Measurements from ENCODE around the gene DCUN1D2. TPM values are rescaled to one million over a fixed set of nuclear protein-coding genes. Genes with fewer than 3 reads are reported as not detected.
"Not testable (repeated sequence)": the region's sequence is repeated elsewhere in the genome, so short reads cannot be mapped to it uniquely, and the experiment has no call there.

DCUN1D2 gene
- total RNA-seq, 3 donors from 2014 or later, result 15.8 to 22.4 (median 16.4) TPM

GRCh38 chr13:113437408-113438010, 53.0 kb downstream of the DCUN1D2 start:
- Histone ChIP-seq H3K4me3 (no peak overlapping the region), H3K9me3 (no peaks in the 10 kb centered on the region), H3K4me1 (no peaks in the 10 kb centered on the region), H3K36me3 (no peaks in the 10 kb centered on the region), H3K27ac (no peak overlapping the region), H3K27me3 (no peaks in the 10 kb centered on the region)
- DNase-seq (ENCODE audit: low spot score in 2 of 2), result no peak
- TF ChIP-seq, protein P1, sequence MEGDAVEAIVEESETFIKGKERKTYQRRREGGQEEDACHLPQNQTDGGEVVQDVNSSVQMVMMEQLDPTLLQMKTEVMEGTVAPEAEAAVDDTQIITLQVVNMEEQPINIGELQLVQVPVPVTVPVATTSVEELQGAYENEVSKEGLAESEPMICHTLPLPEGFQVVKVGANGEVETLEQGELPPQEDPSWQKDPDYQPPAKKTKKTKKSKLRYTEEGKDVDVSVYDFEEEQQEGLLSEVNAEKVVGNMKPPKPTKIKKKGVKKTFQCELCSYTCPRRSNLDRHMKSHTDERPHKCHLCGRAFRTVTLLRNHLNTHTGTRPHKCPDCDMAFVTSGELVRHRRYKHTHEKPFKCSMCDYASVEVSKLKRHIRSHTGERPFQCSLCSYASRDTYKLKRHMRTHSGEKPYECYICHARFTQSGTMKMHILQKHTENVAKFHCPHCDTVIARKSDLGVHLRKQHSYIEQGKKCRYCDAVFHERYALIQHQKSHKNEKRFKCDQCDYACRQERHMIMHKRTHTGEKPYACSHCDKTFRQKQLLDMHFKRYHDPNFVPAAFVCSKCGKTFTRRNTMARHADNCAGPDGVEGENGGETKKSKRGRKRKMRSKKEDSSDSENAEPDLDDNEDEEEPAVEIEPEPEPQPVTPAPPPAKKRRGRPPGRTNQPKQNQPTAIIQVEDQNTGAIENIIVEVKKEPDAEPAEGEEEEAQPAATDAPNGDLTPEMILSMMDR (IDR thresholded peaks at IDR 0.05), result no peak
- TF ChIP-seq POLR2AphosphoS5 (IDR thresholded peaks at IDR 0.05) (no peak), POLR2A (IDR thresholded peaks at IDR 0.05) (no peak)
- intact Hi-C loops (cut with DNase I; ENCODE audit: low total_unique reads), result no loop called here

- H3K27me3 ChIP-seq; H3K27ac ChIP-seq; intact Hi-C loops (cut with DNase I; ENCODE audit: low total_unique reads); DNase-seq (ENCODE audit: low spot score in 2 of 2); H3K9me3 ChIP-seq; H3K4me3 ChIP-seq; H3K36me3 ChIP-seq; H3K4me1 ChIP-seq: not testable (repeated sequence)
Measured at GRCh38 chr13:113436866-113437265, 53.6 kb downstream of the DCUN1D2 start.

DNA sequence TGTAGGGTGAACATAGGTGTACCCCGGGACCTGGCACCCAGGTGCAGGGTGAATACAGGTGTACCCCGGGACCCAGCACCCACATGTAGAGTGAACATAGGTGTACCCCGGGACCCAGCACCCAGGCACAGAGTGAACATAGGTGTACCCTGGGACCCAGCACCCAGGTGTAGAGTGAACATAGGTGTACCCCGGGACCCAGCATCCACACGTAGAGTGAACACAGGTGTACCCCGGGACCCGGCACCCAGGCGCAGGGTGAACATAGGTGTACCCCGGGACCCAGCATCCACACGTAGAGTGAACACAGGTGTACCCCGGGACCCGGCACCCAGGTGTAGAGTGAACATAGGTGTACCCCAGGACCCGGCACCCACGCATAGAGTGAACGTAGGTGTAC, 54.6 kb downstream of the DCUN1D2 start:
- DNase-seq (ENCODE audit: low spot score in 2 of 2); H3K4me1 ChIP-seq; intact Hi-C loops (cut with DNase I; ENCODE audit: low total_unique reads); H3K4me3 ChIP-seq; H3K36me3 ChIP-seq; H3K9me3 ChIP-seq; H3K27me3 ChIP-seq; H3K27ac ChIP-seq: not testable (repeated sequence)

DNA sequence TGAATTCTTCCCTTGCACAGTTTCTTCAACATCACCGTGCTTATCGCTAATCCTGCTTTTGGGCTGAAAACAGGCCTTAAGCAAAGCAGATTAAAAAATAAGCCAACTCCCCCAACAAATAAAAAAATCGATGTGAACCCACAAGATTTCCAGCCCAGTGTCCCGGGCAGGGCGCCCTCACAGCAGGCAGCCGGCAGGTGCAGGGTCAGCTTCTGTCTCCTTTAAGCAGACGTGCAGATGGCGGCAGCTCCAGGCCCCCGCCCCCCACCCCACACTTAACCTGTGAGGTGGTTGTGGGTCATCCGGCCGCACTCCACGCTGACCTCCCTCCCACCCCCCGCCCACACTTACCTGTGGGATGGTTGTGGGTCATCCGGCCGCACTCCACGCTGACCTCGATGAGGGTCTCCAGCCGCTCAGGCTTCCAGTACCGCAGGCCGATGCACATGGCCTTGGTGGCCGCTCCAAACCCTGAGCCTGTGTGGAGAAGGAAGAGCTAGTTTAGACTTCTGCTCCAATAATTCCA, 57.1 kb downstream of the DCUN1D2 start:
- TF ChIP-seq POLR2A (IDR thresholded peaks at IDR 0.05) (no peak), POLR2AphosphoS5 (IDR thresholded peaks at IDR 0.05) (no peak)
- TF ChIP-seq, protein P1 (IDR thresholded peaks at IDR 0.05), result no peak
- no peaks in the 10 kb centered on the region for H3K9me3 ChIP-seq
- no peak overlapping the region for H3K4me3 ChIP-seq
- no peak for DNase-seq (ENCODE audit: low spot score in 2 of 2)
- H3K4me1 ChIP-seq, result peaks cover 0 to under 1% of the 10 kb centered on the region in 2 donors
- no peak overlapping the region for H3K27ac ChIP-seq
- no peaks in the 10 kb centered on the region for H3K27me3 ChIP-seq
- no peaks in the 10 kb centered on the region for H3K36me3 ChIP-seq
- intact Hi-C loops (cut with DNase I; ENCODE audit: low total_unique reads), result no loop called here

DNA sequence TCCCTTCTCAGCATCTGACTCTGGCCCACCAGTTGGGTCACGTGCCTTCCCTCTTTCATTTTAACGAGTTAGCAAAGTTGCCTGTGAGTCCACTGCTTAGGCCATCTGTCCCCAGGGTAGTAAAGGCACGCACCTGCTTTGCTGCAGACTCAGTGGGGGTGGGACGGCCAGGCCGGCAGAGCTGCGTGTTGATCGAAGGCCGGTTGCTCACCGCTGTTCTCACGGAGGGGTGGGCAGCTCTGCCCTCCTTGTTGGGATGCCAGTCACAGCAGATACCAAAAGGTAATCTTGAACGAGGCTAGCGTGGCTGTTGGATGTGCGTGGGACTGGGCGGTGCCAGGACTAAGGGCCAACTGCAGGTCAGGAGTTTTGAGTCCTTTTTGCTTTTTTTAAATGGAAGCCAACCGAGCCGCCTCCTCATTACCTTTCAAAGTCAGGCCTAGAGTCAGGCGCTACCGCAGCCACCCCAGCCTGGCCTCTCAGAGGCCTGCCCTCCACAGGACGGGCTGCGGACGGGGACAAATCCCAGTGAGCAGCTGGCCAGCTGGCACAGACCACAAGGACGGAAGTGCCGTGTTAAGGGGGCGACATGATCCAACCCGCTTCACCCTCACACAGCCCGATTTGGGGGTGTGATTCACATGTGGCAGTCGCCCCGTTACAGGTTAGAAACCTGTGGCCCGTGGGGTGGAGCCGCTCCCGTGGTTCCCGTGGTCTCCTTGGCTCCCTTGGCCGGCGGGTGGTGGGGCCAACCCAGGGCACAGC, 57.8 kb downstream of the DCUN1D2 start:
- DNase-seq (ENCODE audit: low spot score in 2 of 2), result no peak
- Histone ChIP-seq H3K4me1 (peaks cover 0 to 3% of the 10 kb centered on the region in 2 donors), H3K27ac (no peak overlapping the region), H3K27me3 (no peaks in the 10 kb centered on the region), H3K36me3 (no peaks in the 10 kb centered on the region), H3K9me3 (no peaks in the 10 kb centered on the region), H3K4me3 (no peak overlapping the region)
- intact Hi-C loops (cut with DNase I; ENCODE audit: low total_unique reads), result no loop called here
- TF ChIP-seq POLR2A (IDR thresholded peaks at IDR 0.05) (no peak), POLR2AphosphoS5 (IDR thresholded peaks at IDR 0.05) (no peak)
- TF ChIP-seq, protein P1 (IDR thresholded peaks at IDR 0.05), result no peak

GRCh38 chr13:113431171-113431570, 59.3 kb downstream of the DCUN1D2 start:
- intact Hi-C loops (cut with DNase I; ENCODE audit: low total_unique reads), result no loop called here
- H3K4me3 ChIP-seq, result no peak overlapping the region
- no peak for DNase-seq (ENCODE audit: low spot score in 2 of 2)
- H3K27ac ChIP-seq, result no peak overlapping the region
- H3K36me3 ChIP-seq, result no peaks in the 10 kb centered on the region
- no peaks in the 10 kb centered on the region for H3K27me3 ChIP-seq
- H3K9me3 ChIP-seq, result no peaks in the 10 kb centered on the region
- peaks cover 0 to 3% of the 10 kb centered on the region in 2 donors for H3K4me1 ChIP-seq
- TF ChIP-seq, protein P1 (IDR thresholded peaks at IDR 0.05), result no peak
- no peak for TF ChIP-seq POLR2A (IDR thresholded peaks at IDR 0.05)
- no peak for TF ChIP-seq POLR2AphosphoS5 (IDR thresholded peaks at IDR 0.05)

Data from breast epithelium (tissue), 4 donors.